CD14-positive monocyte (primary cell): ENCODE data around the gene ATP5PD. TPM values are rescaled to one million over a fixed set of nuclear protein-coding genes. Genes with fewer than 3 reads are reported as not detected.

Source experiments
- DNase-seq, 3 donors: peaks; one replicate each; pipeline ENCODE4 v3.0.0-alpha.2; 2011 to 2022
- H2AFZ ChIP-seq: 2 replicates; pipeline ENCODE4 v1.6.0; 2012; ENCODE audit warnings: mild to moderate bottlenecking, low read depth, low read length, inconsistent platforms; ENCODE audit not compliant: insufficient read depth, poor library complexity, severe bottlenecking
- H3K27ac ChIP-seq, 2 donors: 1 replicate in 1 of 2; 2 replicates in 1 of 2; pipeline ENCODE4 v1.5.1; 2012 to 2013; ENCODE audit warnings: low read length in 2 of 2, control low read depth in 1 of 2, inconsistent platforms in 1 of 2, low read depth in 1 of 2, mild to moderate bottlenecking in 1 of 2
- H3K27me3 ChIP-seq, 2 donors: one replicate each; pipeline versions ENCODE4 v1.6.0 to v1.6.1; 2011 to 2013; ENCODE audit warnings: low read length in 2 of 2; ENCODE audit not compliant: control insufficient read depth in 2 of 2, insufficient read depth in 2 of 2
- H3K36me3 ChIP-seq, 2 donors: replicated peaks in 1 of 2; 1 replicate in 1 of 2; 2 replicates in 1 of 2; pipeline versions ENCODE4 v1.5.1 to v1.6.1; 2012 to 2013; ENCODE audit warnings: low read length in 2 of 2, control low read depth in 1 of 2, inconsistent platforms in 1 of 2, mild to moderate bottlenecking in 1 of 2; ENCODE audit not compliant: insufficient read depth in 2 of 2, control insufficient read depth in 1 of 2
- H3K4me1 ChIP-seq, 2 donors: 1 replicate in 1 of 2; 2 replicates in 1 of 2; pipeline versions ENCODE4 v1.5.1 to v1.6.1; 2012 to 2013; ENCODE audit warnings: low read length in 2 of 2, control low read depth in 1 of 2, inconsistent platforms in 1 of 2, mild to moderate bottlenecking in 1 of 2, moderate library complexity in 1 of 2; ENCODE audit not compliant: insufficient read depth in 2 of 2, control insufficient read depth in 1 of 2
- H3K4me2 ChIP-seq: replicated peaks from 2 replicates; pipeline ENCODE3; 2012; ENCODE audit warnings: low read length, moderate library complexity, mild to moderate bottlenecking; ENCODE audit not compliant: poor library complexity, severe bottlenecking; ENCODE audit errors: extremely low read depth
- H3K4me3 ChIP-seq, 3 experiments: fragments of 200-600 bp in 1 of 3; sonication (generic) in 1 of 3; replicated peaks in 1 of 3; 1 replicate in 2 of 3; 2 replicates in 1 of 3; pipeline ENCODE4 v1.5.1; 2011 to 2013; ENCODE audit warnings: low read length in 3 of 3, mild to moderate bottlenecking in 3 of 3, control low read depth in 2 of 3, low read depth in 2 of 3, inconsistent platforms in 1 of 3, moderate library complexity in 1 of 3
- H3K79me2 ChIP-seq: 2 replicates; pipeline ENCODE4 v1.6.0; 2012; ENCODE audit warnings: mild to moderate bottlenecking, control low read depth, inconsistent platforms, low read length, moderate library complexity; ENCODE audit not compliant: insufficient read depth
- H3K9ac ChIP-seq: 2 replicates; pipeline ENCODE4 v1.6.0; 2017; ENCODE audit warnings: low read length, mild to moderate bottlenecking; ENCODE audit not compliant: insufficient read depth, poor library complexity, severe bottlenecking
- H3K9me3 ChIP-seq, 2 donors: replicated peaks in 1 of 2; 1 replicate in 1 of 2; 2 replicates in 1 of 2; pipeline versions ENCODE4 v1.5.1 to v1.6.1; 2012 to 2013; ENCODE audit warnings: low read length in 2 of 2, control low read depth in 1 of 2; ENCODE audit not compliant: control insufficient read depth in 1 of 2, insufficient read depth in 1 of 2
- H4K20me1 ChIP-seq: 2 replicates; pipeline ENCODE4 v1.6.0; 2012; ENCODE audit warnings: mild to moderate bottlenecking, low read length, control low read depth, moderate library complexity; ENCODE audit not compliant: insufficient read depth
- H3K27ac Mint-ChIP-seq, 7 donors: one replicate each; pipeline ENCODE4 v1.8.0; 2020; ENCODE audit warnings: mild to moderate bottlenecking in 7 of 7, mixed read lengths in 7 of 7, moderate library complexity in 6 of 7, inconsistent platforms in 2 of 7
- H3K27me3 Mint-ChIP-seq, 3 donors: one replicate each; pipeline ENCODE4 v1.8.0; 2021 to 2022; ENCODE audit warnings: low read depth in 3 of 3, mild to moderate bottlenecking in 3 of 3, mixed read lengths in 3 of 3, moderate library complexity in 3 of 3, inconsistent platforms in 1 of 3
- H3K36me3 Mint-ChIP-seq, 2 donors: one replicate each; pipeline ENCODE4 v1.8.0; 2020; ENCODE audit warnings: mixed read lengths in 2 of 2, inconsistent platforms in 1 of 2, mild to moderate bottlenecking in 1 of 2
- H3K4me1 Mint-ChIP-seq: one replicate; pipeline ENCODE4 v1.8.0; 2020; ENCODE audit warnings: mild to moderate bottlenecking, mixed read lengths
- H3K4me3 Mint-ChIP-seq, 2 donors: one replicate each; pipeline ENCODE4 v1.8.0; 2020; ENCODE audit warnings: mild to moderate bottlenecking in 2 of 2, mixed read lengths in 2 of 2, moderate library complexity in 1 of 2
- H3K9me3 Mint-ChIP-seq, 7 donors: one replicate each; pipeline ENCODE4 v1.8.0; 2020 to 2022; ENCODE audit warnings: mixed read lengths in 7 of 7, mild to moderate bottlenecking in 6 of 7, moderate library complexity in 6 of 7, inconsistent platforms in 2 of 7
- CTCF ChIP-seq: fragments of 200-600 bp; IDR thresholded peaks from one replicate; pipeline ENCODE4 v1.8.0; 2022; ENCODE audit warnings: antibody characterized with exemption, mild to moderate bottlenecking
- WGBS: methylation state at CpG from one replicate; pipeline ENCODE4 v1.1.5; 2013; ENCODE audit warnings: missing lambda C conversion rate; ENCODE audit not compliant: insufficient coverage; 5-methylcytosine and 5-hydroxymethylcytosine counted together
- intact Hi-C, 2 donors: fragments of 100-400 bp; cut with micrococcal nuclease; formaldehyde crosslinking; loops; one replicate each; pipeline versions ENCODE4 v1.15.0 to v1.15.1; 2023
- polyA plus RNA-seq, 3 donors: library from polyadenylated mRNA; depleted of rRNA in 1 of 3; unstranded in 2 of 3; stranded (reverse) in 1 of 3; fragments of 300-500 nt in 2 of 3; fragments of >200 nt in 1 of 3; fragmentation: Illumina TruSeq in 2 of 3; gene quantifications; 1 replicate in 2 of 3; 2 replicates in 1 of 3; pipeline ENCODE4 v1.2.3, GENCODE V29; 2012 to 2021

ATP5PD gene
- polyA plus RNA-seq, 3 donors: 139 to 451 (median 437) TPM

DNA sequence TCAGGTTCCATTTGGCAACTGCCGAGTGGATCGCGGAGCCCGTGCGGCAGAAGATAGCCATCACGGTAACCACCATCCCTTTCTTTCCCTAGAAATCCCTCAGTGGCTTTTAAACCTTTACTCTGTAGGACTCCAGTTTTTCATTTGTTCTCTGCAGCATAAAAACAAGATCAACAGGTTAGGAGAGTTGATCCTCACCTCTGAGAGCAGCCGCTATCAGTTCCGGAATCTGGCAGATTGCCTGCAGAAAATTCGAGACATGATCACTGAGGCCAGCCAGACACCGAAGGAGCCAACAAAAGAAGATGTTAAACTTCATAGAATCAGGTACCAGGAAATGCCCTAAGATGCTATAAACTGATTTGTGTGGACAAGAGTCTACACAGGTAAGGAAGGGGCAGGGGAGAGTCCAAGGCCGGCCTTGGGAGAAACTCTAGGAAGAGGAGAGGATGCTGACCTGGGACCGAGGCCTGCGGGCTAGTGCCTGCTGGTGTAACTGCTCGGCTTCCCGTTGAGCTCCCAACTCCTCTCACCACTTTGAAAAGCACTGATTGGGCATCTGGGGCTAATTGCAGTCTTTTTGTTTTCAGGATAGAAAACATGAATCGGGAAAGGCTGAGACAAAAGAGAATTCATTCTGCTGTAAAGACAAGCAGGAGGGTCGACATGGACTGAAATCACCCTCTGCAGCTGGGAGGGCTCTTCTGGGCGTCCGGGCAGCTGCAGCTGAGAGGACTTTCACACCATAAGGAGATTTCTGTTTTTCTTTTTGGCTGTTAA is 26.2 kb downstream of the ATP5PD start:
- TF ChIP-seq CTCF: no peak
- Histone ChIP-seq H3K27ac (no peak overlapping the region), H3K9ac (no peak overlapping the region), H4K20me1 (peaks cover 7% of the 10 kb centered on the region), H3K79me2 (no peaks in the 10 kb centered on the region), H3K4me3 (no peak overlapping the region), H3K4me2 (no peak overlapping the region), H3K4me1 (peaks cover 5 to 6% of the 10 kb centered on the region in 2 donors), H3K36me3 (peaks cover 49 to 62% of the 10 kb centered on the region in 2 donors), H3K27me3 (no peaks in the 10 kb centered on the region), H3K9me3 (peaks cover 0 to 5% of the 10 kb centered on the region in 2 donors), H2AFZ (no peak overlapping the region)
- 93% methylated on average over 7 of the region's 19 CpGs for WGBS
- H3K27me3 Mint-ChIP-seq: peaks cover 0 to 1% (median 0%) of the 10 kb centered on the region in 3 donors
- H3K27ac Mint-ChIP-seq: no peak overlapping the region
- peaks cover 13% of the 10 kb centered on the region for H3K4me1 Mint-ChIP-seq
- DNase-seq: no peak
- intact Hi-C loops: no loop called here
- H3K4me3 Mint-ChIP-seq: no peak overlapping the region
- H3K9me3 Mint-ChIP-seq: peaks cover 3 to 10% (median 6%) of the 10 kb centered on the region in 7 donors
- peaks cover 60 to 72% of the 10 kb centered on the region in 2 donors for H3K36me3 Mint-ChIP-seq

DNA sequence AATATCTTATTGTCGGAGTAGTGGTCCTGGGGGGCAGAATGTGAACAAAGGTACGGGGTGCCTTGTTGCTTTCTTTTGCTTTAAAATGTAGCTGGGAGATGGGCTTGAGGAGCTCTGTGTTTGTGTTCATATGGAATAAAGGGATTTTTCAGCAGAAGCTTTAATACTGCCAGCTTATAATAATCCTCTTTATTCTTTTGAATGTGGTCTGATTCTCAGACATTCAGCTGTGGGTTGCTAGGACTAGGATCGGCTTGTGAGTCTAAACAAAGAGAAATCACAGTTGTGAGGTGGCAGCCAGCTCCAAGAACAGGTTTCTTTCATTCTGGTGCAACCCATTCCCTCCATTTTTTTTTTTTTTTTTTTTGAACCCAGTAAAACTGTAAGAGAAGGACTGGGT is 27.1 kb downstream of the ATP5PD start:
- TF ChIP-seq CTCF: no peak
- no peak overlapping the region for H3K4me3 ChIP-seq
- WGBS: 78% methylated on average over 1 of the region's 3 CpGs
- H4K20me1 ChIP-seq: peaks cover 9% of the 10 kb centered on the region
- no peak overlapping the region for H3K9ac ChIP-seq
- H3K36me3 Mint-ChIP-seq: peaks cover 60 to 66% of the 10 kb centered on the region in 2 donors
- H3K27me3 Mint-ChIP-seq: peaks cover 0 to 1% (median 0%) of the 10 kb centered on the region in 3 donors
- no peak overlapping the region for H3K4me2 ChIP-seq
- H3K9me3 Mint-ChIP-seq: peaks cover 0 to 2% (median 0%) of the 10 kb centered on the region in 7 donors
- intact Hi-C loops: no loop called here
- no peaks in the 10 kb centered on the region for H3K27me3 ChIP-seq
- H2AFZ ChIP-seq: no peak overlapping the region
- H3K4me3 Mint-ChIP-seq: no peak overlapping the region
- H3K36me3 ChIP-seq: peaks cover 49 to 62% of the 10 kb centered on the region in 2 donors
- peak overlapping the region in 1 of 7 donors; percentile 57 for H3K27ac Mint-ChIP-seq
- H3K4me1 Mint-ChIP-seq: peaks cover 7% of the 10 kb centered on the region
- DNase-seq: no peak
- no peaks in the 10 kb centered on the region for H3K9me3 ChIP-seq
- H3K27ac ChIP-seq: no peak overlapping the region
- no peaks in the 10 kb centered on the region for H3K4me1 ChIP-seq
- peaks cover 5% of the 10 kb centered on the region for H3K79me2 ChIP-seq
